Measurements from ENCODE around the gene LRRC18.
A peak's percentile ranks its signal among the peaks of the same experiment; 100 is the strongest.

Gene LRRC18

GRCh38 chr10:48945441-48946130 is 5.9 kb upstream of the LRRC18 start:
- no peak for DNase-seq

GRCh38 chr10:48944171-48944570 is 4.5 kb upstream of the LRRC18 start:
- DNase-seq = no peak

GRCh38 chr10:48943096-48943495 is 3.5 kb upstream of the LRRC18 start:
- no peak for DNase-seq

GRCh38 chr10:48941427-48942075 is 1.9 kb upstream of the LRRC18 start:
- no peak for DNase-seq

- no peak for DNase-seq
Measured at GRCh38 chr10:48940958-48941357, 1.3 kb upstream of the LRRC18 start.

GRCh38 chr10:48940372-48940771 is 732 bp upstream of the LRRC18 start:
- no peak for DNase-seq

- no peak for DNase-seq
Measured at GRCh38 chr10:48938990-48939536, 577 bp downstream of the LRRC18 start.

- no peak for DNase-seq
Measured at GRCh38 chr10:48938281-48938680, 1.4 kb downstream of the LRRC18 start.

- no peak for DNase-seq
Measured at GRCh38 chr10:48937796-48938195, 1.8 kb downstream of the LRRC18 start.

GRCh38 chr10:48935577-48935976 is 4.1 kb downstream of the LRRC18 start:
- no peak for DNase-seq

- DNase-seq = no peak
Measured at GRCh38 chr10:48934672-48935501, 4.8 kb downstream of the LRRC18 start.

- DNase-seq = no peak
Measured at GRCh38 chr10:48932831-48933664, 6.6 kb downstream of the LRRC18 start.

GRCh38 chr10:48931188-48931587 is 8.5 kb downstream of the LRRC18 start:
- DNase-seq = no peak

GRCh38 chr10:48929413-48929990 is 10.1 kb downstream of the LRRC18 start:
- DNase-seq = no peak

- no peak for DNase-seq
Measured at GRCh38 chr10:48926764-48927540, 12.7 kb downstream of the LRRC18 start.

- DNase-seq = no peak
Measured at GRCh38 chr10:48926255-48926654, 13.4 kb downstream of the LRRC18 start.

- no peak for DNase-seq
Measured at GRCh38 chr10:48924988-48925387, 14.7 kb downstream of the LRRC18 start.

GRCh38 chr10:48923748-48924147 is 15.9 kb downstream of the LRRC18 start:
- DNase-seq = no peak

GRCh38 chr10:48913674-48914073 is 26.0 kb downstream of the LRRC18 start:
- no peak for DNase-seq

- no peak for DNase-seq
Measured at GRCh38 chr10:48910548-48910947, 29.1 kb downstream of the LRRC18 start.

GRCh38 chr10:48907730-48908129 is 31.9 kb downstream of the LRRC18 start:
- DNase-seq = peak in 1 of 5 donors; percentile 23
